ENCODE measurements around the gene AARS1. TPM values are rescaled to one million over a fixed set of nuclear protein-coding genes. Genes with fewer than 3 reads are reported as not detected.
"Not testable (repeated sequence)": the region's sequence is repeated elsewhere in the genome, so short reads cannot be mapped to it uniquely, and the experiment has no call there.

AARS1 gene
- total RNA-seq, 2 experiments from 2014 or later, result 128 to 129 TPM

GRCh38 chr16:70250748-70251628 lies 38.3 kb downstream of the AARS1 start:
- CTCF ChIA-PET, result interaction anchor here (0.6 to 5.4 kb wide), 8 partner anchors 11 to 277 kb away, joined by 3 to 19 read pairs (median 7); partner anchors contain the start of gene DDX19B

GRCh38 chr16:70249697-70250096 lies 39.6 kb downstream of the AARS1 start:
- H3K27me3 Mint-ChIP-seq, H3K9me3 Mint-ChIP-seq, CTCF ChIA-PET, DNase-seq: not testable (repeated sequence)
- peak overlapping the region; percentile 50 for H3K4me3 Mint-ChIP-seq
- peaks cover 24% of the 10 kb centered on the region for H3K4me1 Mint-ChIP-seq
- H3K36me3 Mint-ChIP-seq (ENCODE audit: low read depth), result peaks cover 34% of the 10 kb centered on the region
- peak overlapping the region; percentile 34 for H3K27ac Mint-ChIP-seq
- POLR2A ChIA-PET, result interaction anchor here (3.3 kb wide), 1 partner anchor 39 kb away, joined by 24 read pairs; the partner anchor contains the start of gene AARS1

More at GRCh38 chr16:70250748-70251628, 38.3 kb downstream of the AARS1 start:
- Mint-ChIP-seq H3K9me3 (no peaks in the 10 kb centered on the region), H3K36me3 (ENCODE audit: low read depth) (peaks cover 39% of the 10 kb centered on the region), H3K4me1 (peaks cover 24% of the 10 kb centered on the region), H3K27me3 (no peaks in the 10 kb centered on the region), H3K27ac (peak overlapping the region; percentile 85), H3K4me3 (peak overlapping the region; percentile 79)
- POLR2A ChIA-PET, result interaction anchor here (0.8 to 3.3 kb wide), 12 partner anchors 11 to 274 kb away, joined by 3 to 24 read pairs (median 6); partner anchors contain the start of genes AARS1, COG4, DDX19A and DDX19B
- peak; percentile 37 for DNase-seq

DNA sequence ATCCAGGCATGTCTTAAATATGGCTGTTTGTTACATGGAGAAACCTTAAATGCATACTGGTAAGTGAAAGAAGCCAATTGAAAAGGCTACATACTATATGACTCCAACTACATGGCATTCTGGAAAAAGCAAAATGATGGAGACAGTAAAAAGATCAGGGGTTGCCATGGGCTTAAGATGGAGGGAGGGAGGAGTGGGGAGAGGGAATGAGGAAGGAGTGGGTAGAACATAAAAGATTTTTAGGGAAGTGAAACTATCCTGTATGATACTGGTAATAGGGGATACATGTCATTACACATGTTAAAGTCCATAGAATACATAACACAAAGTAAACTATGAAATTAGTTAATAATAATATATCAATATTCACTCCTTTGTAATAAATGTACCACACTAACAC lies 50.5 kb downstream of the AARS1 start:
- DNase-seq; CTCF ChIA-PET; H3K36me3 Mint-ChIP-seq (ENCODE audit: low read depth); H3K4me3 Mint-ChIP-seq; H3K27me3 Mint-ChIP-seq; H3K9me3 Mint-ChIP-seq; H3K27ac Mint-ChIP-seq; H3K4me1 Mint-ChIP-seq; POLR2A ChIA-PET: not testable (repeated sequence)

- peaks cover 14% of the 10 kb centered on the region for H3K36me3 Mint-ChIP-seq (ENCODE audit: low read depth)
- not testable (repeated sequence) for H3K27me3 Mint-ChIP-seq
Observed at GRCh38 chr16:70231831-70232230, 57.5 kb downstream of the AARS1 start.

DNA sequence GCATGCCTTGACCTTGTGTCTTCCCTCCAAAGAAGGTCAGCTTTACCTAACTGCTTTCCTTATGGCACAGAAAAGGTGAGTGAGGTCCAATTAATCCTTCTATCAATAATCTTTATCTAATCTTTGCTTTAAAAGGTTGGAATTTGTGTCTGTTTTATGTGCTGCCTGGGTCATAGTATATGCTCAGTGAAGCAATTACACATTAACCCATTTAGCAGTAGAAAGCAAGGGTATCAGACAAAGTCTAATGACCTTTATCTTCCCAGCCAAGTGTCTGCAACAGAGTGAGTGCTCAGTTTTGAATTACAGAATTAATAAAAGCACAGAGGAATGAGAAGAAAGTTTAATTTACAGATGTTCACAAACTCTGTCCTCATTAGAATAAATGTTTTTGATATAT lies 63.3 kb downstream of the AARS1 start:
- H3K4me3 Mint-ChIP-seq, H3K27ac Mint-ChIP-seq, POLR2A ChIA-PET, H3K9me3 Mint-ChIP-seq, CTCF ChIA-PET, DNase-seq, H3K27me3 Mint-ChIP-seq: not testable (repeated sequence)
- H3K36me3 Mint-ChIP-seq (ENCODE audit: low read depth), result peaks cover 23% of the 10 kb centered on the region
- peaks cover 13% of the 10 kb centered on the region for H3K4me1 Mint-ChIP-seq

More at GRCh38 chr16:70231831-70232230, 57.5 kb downstream of the AARS1 start:
- H3K4me1 Mint-ChIP-seq, H3K9me3 Mint-ChIP-seq, CTCF ChIA-PET, H3K27ac Mint-ChIP-seq, H3K4me3 Mint-ChIP-seq, DNase-seq, POLR2A ChIA-PET: not testable (repeated sequence)

DNA sequence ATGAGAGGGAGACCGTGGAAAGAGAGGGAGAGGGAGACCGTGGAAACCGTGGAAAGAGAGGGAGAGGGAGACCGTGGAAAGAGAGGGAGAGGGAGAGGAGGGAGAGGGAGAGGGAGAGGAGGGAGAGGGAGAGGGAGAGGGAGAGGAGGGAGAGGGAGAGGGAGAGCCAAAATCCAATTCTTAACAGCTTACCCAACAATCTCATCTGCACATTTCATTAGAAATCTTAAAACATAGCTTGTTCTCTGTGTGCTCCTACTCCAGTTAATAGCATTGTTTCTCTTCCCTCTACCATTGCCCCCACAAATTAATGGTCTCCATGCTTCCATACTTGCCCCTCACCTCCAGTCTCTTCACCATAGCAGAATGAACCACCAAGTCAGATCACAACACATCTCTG lies 63.9 kb downstream of the AARS1 start:
- POLR2A ChIA-PET, CTCF ChIA-PET, H3K9me3 Mint-ChIP-seq, H3K27ac Mint-ChIP-seq, H3K4me3 Mint-ChIP-seq, DNase-seq, H3K27me3 Mint-ChIP-seq: not testable (repeated sequence)
- Mint-ChIP-seq H3K36me3 (ENCODE audit: low read depth) (peaks cover 25% of the 10 kb centered on the region), H3K4me1 (peaks cover 13% of the 10 kb centered on the region)

DNA sequence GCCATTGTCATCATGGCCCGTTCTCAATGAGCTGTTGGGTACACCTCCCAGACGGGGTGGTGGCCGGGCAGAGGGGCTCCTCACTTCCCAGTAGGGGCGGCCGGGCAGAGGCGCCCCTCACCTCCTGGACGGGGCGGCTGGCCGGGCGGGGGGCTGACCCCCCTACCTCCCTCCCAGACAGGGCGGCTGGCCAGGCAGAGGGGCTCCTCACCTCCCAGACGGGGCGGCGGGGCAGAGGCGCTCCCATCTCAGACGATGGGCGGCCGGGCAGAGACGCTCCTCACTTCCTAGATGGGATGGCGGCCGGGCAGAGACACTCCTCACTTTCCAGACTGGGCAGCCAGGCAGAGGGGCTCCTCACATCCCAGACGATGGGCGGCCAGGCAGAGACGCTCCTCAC lies 64.7 kb downstream of the AARS1 start:
- CTCF ChIA-PET, H3K27me3 Mint-ChIP-seq, H3K27ac Mint-ChIP-seq, H3K4me3 Mint-ChIP-seq, POLR2A ChIA-PET, H3K9me3 Mint-ChIP-seq, DNase-seq: not testable (repeated sequence)
- peaks cover 27% of the 10 kb centered on the region for H3K36me3 Mint-ChIP-seq (ENCODE audit: low read depth)
- H3K4me1 Mint-ChIP-seq, result peaks cover 13% of the 10 kb centered on the region

DNA sequence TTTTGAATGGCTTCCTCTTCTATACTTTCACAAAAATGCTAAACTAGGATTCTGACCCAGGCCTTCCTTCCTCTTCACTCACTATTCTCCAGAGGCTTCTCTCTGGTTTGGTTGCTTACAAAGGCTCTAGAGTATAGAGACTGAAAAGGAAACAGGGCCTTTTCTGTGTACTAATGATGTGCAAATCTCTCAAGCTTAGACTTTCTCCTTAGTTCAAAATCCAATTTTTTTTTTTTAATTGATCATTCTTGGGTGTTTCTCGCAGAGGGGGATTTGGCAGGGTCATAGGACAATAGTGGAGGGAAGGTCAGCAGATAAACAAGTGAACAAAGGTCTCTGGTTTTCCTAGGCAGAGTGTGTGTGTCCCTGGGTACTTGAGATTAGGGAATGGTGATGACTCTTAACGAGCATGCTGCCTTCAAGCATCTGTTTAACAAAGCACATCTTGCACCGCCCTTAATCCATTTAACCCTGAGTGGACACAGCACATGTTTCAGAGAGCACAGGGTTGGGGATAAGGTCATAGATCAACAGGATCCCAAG lies 65.3 kb downstream of the AARS1 start:
- POLR2A ChIA-PET, H3K4me3 Mint-ChIP-seq, H3K27me3 Mint-ChIP-seq, H3K27ac Mint-ChIP-seq, DNase-seq, H3K9me3 Mint-ChIP-seq, CTCF ChIA-PET: not testable (repeated sequence)
- peaks cover 13% of the 10 kb centered on the region for H3K4me1 Mint-ChIP-seq
- peaks cover 33% of the 10 kb centered on the region for H3K36me3 Mint-ChIP-seq (ENCODE audit: low read depth)

GRCh38 chr16:70223216-70223615 lies 66.1 kb downstream of the AARS1 start:
- H3K27me3 Mint-ChIP-seq, H3K9me3 Mint-ChIP-seq, H3K4me3 Mint-ChIP-seq, CTCF ChIA-PET, POLR2A ChIA-PET, H3K27ac Mint-ChIP-seq, DNase-seq: not testable (repeated sequence)
- peaks cover 13% of the 10 kb centered on the region for H3K4me1 Mint-ChIP-seq
- H3K36me3 Mint-ChIP-seq (ENCODE audit: low read depth), result peaks cover 35% of the 10 kb centered on the region

DNA sequence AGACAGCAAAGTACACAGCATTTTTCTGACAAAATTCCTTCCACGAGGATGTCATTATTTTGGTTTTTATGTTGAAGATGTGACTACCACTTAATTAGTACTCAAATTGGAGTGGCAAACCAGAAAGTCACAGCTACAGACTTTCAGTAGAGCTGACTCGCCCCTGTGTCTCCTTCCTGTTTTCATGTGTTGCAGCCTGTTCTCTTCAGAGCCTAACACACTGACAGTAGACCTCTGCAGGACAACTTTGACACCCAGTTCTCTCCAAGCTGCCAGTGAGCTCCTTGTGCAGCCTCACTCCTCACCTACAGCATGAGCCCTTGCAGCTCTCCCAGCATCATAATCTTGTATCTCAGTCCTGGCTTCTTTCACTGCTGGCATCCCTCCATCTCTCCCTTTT lies 66.7 kb downstream of the AARS1 start:
- CTCF ChIA-PET, result not testable (repeated sequence)

GRCh38 chr16:70218586-70218985 lies 70.7 kb downstream of the AARS1 start:
- H3K27ac Mint-ChIP-seq, H3K27me3 Mint-ChIP-seq, DNase-seq, H3K9me3 Mint-ChIP-seq, POLR2A ChIA-PET, CTCF ChIA-PET, H3K4me3 Mint-ChIP-seq: not testable (repeated sequence)
- H3K4me1 Mint-ChIP-seq, result peaks cover 10% of the 10 kb centered on the region
- peaks cover 26% of the 10 kb centered on the region for H3K36me3 Mint-ChIP-seq (ENCODE audit: low read depth)

More for the DNA sequence above, 66.7 kb downstream of the AARS1 start:
- H3K9me3 Mint-ChIP-seq, H3K4me3 Mint-ChIP-seq, POLR2A ChIA-PET, H3K27me3 Mint-ChIP-seq: not testable (repeated sequence)
- DNase-seq, result peak; percentile 18
- Mint-ChIP-seq H3K4me1 (peaks cover 13% of the 10 kb centered on the region), H3K27ac (peak overlapping the region; percentile 65), H3K36me3 (ENCODE audit: low read depth) (peaks cover 32% of the 10 kb centered on the region)

DNA sequence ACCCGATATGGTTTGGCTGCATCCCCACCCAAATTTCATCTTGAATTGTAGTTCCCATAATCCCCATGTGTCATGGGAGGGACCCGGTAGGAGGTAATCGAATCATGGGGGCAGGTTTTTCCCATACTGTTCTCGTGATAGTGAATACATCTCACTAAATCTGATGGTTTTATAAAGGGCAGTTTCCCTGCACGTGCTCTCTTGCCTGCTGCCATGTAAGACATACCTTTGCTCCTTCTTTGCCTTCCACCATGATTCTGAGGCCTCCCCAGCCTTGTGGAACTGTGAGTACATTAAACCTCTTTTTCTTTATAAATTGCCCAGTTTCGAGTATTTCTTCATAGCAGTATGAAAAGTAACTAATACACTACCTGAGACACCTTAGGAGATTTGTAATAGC lies 82.9 kb downstream of the AARS1 start:
- H3K36me3 Mint-ChIP-seq (ENCODE audit: low read depth), result peaks cover 27% of the 10 kb centered on the region
- CTCF ChIA-PET, H3K9me3 Mint-ChIP-seq, H3K27me3 Mint-ChIP-seq, H3K4me1 Mint-ChIP-seq, POLR2A ChIA-PET, DNase-seq, H3K4me3 Mint-ChIP-seq, H3K27ac Mint-ChIP-seq: not testable (repeated sequence)

GRCh38 chr16:70204668-70205405 lies 84.5 kb downstream of the AARS1 start:
- H3K4me3 Mint-ChIP-seq, DNase-seq, H3K27me3 Mint-ChIP-seq, H3K27ac Mint-ChIP-seq, H3K9me3 Mint-ChIP-seq, POLR2A ChIA-PET, H3K4me1 Mint-ChIP-seq, CTCF ChIA-PET: not testable (repeated sequence)
- peaks cover 17% of the 10 kb centered on the region for H3K36me3 Mint-ChIP-seq (ENCODE audit: low read depth)
